Stimulated activated CD8-positive, alpha-beta memory T cell treated with anti-CD3 and anti-CD28 coated beads, Interleukin-15, amount 100 ng/mL, for 24 hours (primary cell): ENCODE data around the gene NRP2.

ENCODE experiments used
- DNase-seq: peaks from one replicate; pipeline ENCODE4 v3.0.0-alpha.2; 2020; ENCODE audit warnings: low read depth

NRP2 gene

DNA sequence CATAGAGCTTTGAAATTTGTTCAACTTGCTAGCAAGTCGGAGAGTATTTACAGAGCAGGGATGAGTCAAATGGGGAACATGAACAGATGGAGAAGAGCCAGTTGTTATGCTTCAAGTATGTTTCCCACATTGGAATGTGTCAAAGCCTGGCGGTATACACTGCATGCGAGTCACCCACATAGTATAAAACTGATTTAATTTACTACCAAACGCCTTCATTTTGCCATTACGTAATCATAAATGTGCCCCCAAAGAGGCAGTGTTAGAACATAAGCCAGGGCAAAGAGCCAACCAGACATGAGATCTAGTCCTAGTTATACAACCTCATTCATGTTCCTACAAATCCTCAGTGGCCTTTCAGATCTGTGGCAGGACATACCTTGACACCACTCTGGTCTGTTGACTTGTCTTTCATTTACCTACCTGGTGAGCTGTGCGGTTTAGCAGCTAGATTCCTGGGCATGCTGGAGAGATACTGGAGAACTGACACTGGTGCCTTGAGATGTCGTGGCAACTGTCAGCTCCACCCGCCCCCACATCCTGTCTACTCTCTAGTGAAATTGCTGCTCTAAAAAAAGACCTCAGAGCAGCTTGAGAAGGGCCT, 21.7 kb upstream of the NRP2 start:
- no peak for DNase-seq

- no peak for DNase-seq
Observed at GRCh38 chr2:205661281-205661680, 21.0 kb upstream of the NRP2 start.

- no peak for DNase-seq
Observed at GRCh38 chr2:205662206-205662965, 19.9 kb upstream of the NRP2 start.

DNA sequence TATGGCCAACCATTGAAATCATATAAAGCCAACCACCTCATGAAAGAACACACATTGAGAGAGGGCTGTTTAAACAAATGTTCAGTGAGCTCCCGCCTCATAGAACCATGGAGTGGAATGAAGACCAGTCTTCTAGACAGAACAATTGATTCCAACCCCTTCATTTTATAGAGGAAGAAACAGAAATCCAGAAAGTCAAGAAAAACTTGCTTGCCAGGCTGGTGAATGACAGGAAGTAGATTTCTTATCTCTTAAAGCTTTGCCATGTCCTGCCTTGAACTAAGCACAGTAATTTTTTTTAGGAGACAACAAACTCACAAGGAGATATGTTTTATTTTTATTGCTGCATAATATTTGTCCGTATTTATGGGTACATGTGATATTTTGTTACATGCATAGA, 16.5 kb upstream of the NRP2 start:
- no peak for DNase-seq

- no peak for DNase-seq
Observed at GRCh38 chr2:205670292-205670691, 12.0 kb upstream of the NRP2 start.

- no peak for DNase-seq
Observed at GRCh38 chr2:205673312-205673711, 9.0 kb upstream of the NRP2 start.

DNA sequence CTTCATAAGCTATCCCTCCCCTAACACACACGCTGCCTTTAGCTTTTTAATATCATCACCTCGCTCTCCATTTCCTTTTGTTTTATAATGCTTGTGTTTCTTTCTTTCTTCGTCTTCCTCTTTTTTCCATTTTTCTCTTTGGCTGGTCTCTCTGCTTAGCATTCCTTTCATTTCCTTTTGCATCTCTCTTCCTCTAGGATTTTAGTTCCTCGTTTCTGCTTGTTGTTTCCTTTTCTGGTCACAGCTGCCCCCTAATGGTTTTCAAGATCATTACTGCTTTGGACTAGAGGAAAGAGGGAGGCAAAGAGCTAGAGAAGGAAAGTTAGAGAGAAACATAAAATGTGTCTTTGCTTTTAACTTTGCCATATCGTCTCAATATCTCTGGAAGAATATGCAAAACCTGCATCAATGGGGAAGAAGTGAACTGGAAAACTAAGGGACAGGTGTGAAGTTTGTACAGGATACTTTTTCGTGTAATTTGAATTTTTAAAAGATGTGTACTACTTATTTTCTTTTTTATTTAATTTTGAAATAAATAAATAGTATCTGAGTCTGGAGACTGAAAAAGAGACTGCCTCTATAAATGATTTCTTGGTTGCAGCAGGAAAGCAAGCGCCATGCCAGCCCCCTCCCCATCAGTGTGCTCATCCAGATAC, 6.3 kb upstream of the NRP2 start:
- no peak for DNase-seq

DNA sequence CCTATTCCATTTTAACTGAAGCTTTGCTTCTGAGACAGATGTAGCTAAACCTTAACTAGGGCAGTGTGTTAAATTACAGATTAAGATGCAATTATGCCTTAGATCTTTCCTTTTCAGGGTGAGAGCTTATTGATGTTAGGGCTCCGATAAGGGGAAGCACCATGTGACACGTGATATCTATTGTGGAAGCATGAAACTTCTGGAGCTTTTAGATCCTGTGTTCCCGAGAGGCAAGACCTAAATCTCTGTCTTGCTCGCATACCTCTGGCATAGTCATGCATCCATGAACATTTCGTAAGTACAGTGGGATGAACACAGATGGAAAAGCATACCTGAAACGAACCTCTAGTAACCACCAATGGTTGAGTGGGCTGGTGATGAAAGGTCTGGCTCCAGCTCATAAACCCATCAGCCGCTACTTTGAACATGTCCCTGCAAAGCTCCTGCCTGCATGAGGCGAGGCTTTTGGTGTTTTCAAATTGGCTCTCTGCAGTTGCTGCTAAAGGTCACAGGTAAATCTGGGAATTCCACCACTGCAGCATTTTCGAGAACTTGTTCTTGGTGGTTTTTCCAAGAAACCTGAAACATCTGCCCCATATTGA, 3.7 kb upstream of the NRP2 start:
- no peak for DNase-seq

DNA sequence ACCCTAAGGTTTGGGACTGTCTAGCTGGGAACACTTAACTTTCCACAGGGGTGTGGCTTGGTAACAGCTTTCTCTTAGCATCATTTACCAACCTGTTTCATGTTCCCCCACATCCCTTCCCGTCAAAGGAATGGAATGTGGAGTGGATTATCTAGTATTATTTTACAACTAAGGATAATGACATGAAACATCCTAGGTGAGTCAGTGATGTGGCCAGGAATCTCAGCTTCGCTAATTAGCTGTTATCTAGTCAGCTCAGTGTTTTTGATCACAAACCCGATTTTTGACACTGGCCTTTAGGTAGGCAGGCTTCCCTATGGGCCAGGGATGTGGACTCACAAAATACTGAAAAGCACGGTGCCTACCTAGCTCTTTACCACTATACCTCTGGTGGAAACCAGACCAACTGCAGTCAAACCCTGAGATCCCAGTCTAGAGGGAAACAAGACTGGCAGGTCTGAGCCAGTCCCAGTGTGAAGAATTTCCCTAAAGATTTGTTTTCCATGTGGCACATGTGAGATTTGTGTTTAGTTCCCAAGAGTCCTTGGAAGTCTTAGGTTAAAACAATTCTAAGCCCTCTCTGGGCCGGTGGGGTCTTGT, 2.8 kb upstream of the NRP2 start:
- DNase-seq, result no peak

GRCh38 chr2:205680067-205680466, 2.2 kb upstream of the NRP2 start:
- no peak for DNase-seq

DNA sequence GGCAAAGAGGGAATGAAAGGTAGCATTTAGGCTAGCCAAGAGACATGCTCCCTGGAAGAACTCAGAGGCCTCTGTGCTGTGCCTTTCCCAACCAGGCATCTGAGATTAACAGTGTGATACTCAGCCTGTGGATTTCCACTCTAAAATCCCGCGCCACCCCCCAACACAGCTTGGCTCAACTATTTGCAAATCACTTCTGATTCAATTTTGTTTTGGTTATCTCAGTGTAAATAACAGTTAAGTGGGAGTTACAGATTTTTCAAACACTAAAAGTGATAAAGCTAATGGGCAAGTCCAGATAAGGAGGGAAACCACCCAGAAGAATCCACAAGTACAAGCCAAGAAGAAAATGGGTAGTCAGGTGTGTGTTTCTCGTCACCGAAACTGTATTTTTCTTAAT, 1.4 kb upstream of the NRP2 start:
- DNase-seq, result no peak

DNA sequence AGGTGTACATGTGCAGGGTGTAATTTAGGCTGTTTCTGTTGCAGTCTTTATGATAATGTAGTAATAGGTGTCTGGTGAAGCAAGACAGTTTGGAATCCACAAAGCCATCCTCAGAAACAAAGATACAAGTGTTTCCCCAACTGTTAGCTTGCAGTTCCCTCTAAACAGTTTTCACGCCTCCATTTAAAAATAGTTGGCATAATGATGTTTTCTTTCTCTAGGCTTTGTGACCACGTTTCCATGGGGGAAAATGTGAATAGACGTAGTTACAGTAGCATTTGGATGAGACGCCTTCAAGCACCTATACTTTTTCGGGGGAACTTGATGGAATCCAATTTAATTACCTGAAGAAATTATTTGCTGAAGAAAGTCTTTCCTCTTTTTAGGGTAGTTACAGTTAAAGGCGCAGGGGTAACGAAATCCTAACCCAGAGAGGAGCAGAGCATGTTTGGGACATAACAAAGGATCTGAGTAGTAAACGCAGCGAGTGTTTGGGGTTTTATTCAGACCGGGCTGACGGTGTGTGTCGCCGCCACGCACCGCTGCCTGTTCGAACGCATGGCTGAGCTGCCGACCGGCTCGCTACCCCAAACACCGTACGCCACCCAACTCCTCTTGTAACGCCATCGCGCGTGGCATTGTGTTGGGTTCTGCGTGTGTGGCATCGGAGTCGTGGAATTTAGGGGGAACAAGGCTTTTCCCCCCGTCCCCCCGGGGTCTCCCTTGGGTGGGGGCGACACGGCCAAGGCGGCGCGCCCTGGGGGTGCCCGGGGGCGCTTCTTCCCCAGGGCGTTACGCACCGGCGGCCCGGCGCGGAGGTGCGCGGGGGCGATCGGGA, 681 bp upstream of the NRP2 start:
- DNase-seq, result no peak

DNA sequence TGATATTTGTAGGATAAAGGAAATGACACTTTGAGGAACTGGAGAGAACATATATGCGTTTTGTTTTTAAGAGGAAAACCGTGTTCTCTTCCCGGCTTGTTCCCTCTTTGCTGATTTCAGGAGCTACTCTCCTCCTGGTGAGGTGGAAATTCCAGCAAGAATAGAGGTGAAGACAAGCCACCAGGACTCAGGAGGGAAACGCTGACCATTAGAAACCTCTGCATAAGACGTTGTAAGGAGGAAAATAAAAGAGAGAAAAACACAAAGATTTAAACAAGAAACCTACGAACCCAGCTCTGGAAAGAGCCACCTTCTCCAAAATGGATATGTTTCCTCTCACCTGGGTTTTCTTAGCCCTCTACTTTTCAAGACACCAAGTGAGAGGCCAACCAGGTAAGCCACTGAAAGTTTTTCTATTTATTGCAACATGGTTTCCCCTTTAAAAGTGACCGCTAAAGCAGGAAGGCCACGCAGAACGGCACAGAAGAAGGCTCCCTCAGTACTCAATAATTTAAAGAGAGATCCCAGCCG, 735 bp downstream of the NRP2 start:
- no peak for DNase-seq

DNA sequence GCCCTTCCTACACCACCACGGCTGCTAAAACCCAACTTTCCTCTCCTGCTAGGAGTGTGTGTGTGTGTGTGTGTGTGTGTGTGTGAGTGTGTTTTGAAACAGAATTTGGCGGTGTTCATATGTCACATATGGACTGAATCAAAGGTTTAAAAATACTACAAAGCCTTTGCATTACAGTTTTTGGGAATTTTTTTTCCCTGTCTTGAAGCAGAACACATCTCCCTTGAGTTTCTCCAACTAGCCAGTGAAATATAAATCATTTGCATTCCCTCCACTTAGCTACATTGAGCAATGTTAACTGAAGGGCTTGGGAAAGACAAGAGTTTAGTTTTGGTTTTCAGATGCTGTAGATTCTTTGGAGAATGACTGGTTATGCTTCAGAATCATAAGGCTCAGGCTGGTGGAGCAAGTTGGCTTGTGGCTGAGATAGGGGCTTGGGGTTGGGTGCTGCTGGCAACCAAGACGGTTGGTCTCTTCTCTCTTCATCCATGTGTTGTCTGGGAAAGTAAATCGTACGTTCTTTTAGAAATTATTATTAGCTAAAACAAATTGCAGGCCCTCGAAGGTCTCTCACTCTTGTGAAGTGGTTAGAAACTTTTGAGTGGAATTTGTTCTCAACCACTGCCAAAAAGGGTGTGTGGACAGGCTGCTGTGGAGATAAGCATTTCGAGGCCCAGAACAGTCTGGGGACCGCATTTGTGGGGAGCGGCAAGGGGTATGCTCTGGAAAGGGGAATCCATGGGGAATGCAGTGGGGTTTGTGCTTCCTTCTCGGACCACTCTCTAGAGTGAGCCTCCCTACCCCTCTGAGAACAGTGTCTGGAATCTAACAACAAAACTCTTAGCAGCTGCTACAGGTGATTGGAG, 1.4 kb downstream of the NRP2 start:
- DNase-seq, result no peak

DNA sequence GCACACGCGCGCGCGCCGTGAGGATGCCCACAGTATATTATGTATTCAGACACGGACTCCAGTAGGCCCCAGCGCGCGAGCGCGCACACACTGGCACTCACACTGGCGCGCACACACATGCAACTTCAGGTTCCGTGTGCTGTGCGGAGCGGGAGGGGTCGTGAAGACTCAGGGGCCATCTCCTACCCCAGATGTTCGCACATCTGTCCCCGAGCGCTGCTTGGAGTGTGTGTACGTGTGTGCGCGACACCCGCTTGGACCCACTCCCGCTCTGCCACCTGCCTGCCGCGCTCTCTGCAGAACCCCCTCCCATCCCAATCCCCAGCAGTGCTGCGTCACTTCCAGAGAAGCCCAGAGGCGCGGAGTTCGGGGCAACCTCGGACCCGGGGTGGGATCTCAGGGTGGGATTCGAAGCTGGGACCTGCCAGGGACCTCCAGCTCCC, 2.6 kb downstream of the NRP2 start:
- DNase-seq, result no peak

- no peak for DNase-seq
Observed at GRCh38 chr2:205685314-205686055, 3.2 kb downstream of the NRP2 start.

- DNase-seq, result no peak
Observed at GRCh38 chr2:205686056-205686782, 3.9 kb downstream of the NRP2 start.

GRCh38 chr2:205686783-205687640, 4.7 kb downstream of the NRP2 start:
- DNase-seq, result no peak
